H1 (cell line): ENCODE results near the gene C1orf21. TPM values are rescaled to one million over a fixed set of nuclear protein-coding genes. Genes with fewer than 3 reads are reported as not detected.

ENCODE experiments used
- CTCF ChIA-PET: fragments of 300-600 bp; sonication (Branson Sonifier 250); formaldehyde crosslinking; loops from one replicate; lab custom pipeline; 2021; ENCODE audit not compliant: partially characterized antibody; lab: Charles Lee
- POLR2A ChIA-PET: fragments of 300-600 bp; sonication (Branson Sonifier 250); formaldehyde crosslinking; loops from one replicate; lab custom pipeline; 2021; ENCODE audit warnings: inconsistent platforms; ENCODE audit not compliant: partially characterized antibody; lab: Charles Lee
- DNase-seq, 2 experiments: peaks; one replicate each; pipeline versions ENCODE4 v3.0.0 to v3.0.0-alpha.2; 2010 to 2022; ENCODE audit warnings: low spot score in 2 of 2, low read depth in 1 of 2, mixed read lengths in 1 of 2
- FAIRE-seq: peaks from 2 replicates; lab custom pipeline; 2011; peaks lifted over from hg19 to GRCh38; lab: Jason Lieb, UNC
- H2AFZ ChIP-seq: 2 replicates; pipeline ENCODE4 v1.8.1; 2012; ENCODE audit warnings: low read length, inconsistent platforms
- H2AK5ac ChIP-seq: 2 replicates; pipeline ENCODE4 v1.6.1; 2013; ENCODE audit warnings: low read depth, low read length
- H2BK120ac ChIP-seq: replicated peaks from 2 replicates; pipeline ENCODE3; 2013; ENCODE audit warnings: low read depth, low read length, inconsistent platforms
- H2BK12ac ChIP-seq: 2 replicates; pipeline ENCODE4 v1.6.1; 2013; ENCODE audit warnings: low read depth, low read length
- H2BK15ac ChIP-seq: 2 replicates; pipeline ENCODE4 v1.6.1; 2013; ENCODE audit warnings: low read length
- H2BK20ac ChIP-seq: 2 replicates; pipeline ENCODE4 v1.6.1; 2013; ENCODE audit warnings: low read length
- H2BK5ac ChIP-seq: 2 replicates; pipeline ENCODE4 v1.6.1; 2013; ENCODE audit warnings: low read depth, low read length
- H3K14ac ChIP-seq: 2 replicates; pipeline ENCODE4 v1.6.1; 2013; ENCODE audit warnings: inconsistent platforms; ENCODE audit not compliant: insufficient read length
- H3K18ac ChIP-seq: 2 replicates; pipeline ENCODE4 v1.6.1; 2013; ENCODE audit warnings: low read length; ENCODE audit errors: extremely low read depth
- H3K23ac ChIP-seq: 2 replicates; pipeline ENCODE4 v1.6.1; 2013; ENCODE audit warnings: inconsistent platforms; ENCODE audit not compliant: insufficient read length
- H3K23me2 ChIP-seq: 2 replicates; pipeline ENCODE4 v1.6.1; 2013; ENCODE audit warnings: low read depth, low read length
- H3K27ac ChIP-seq: 2 replicates; pipeline ENCODE4 v1.6.1; 2011; ENCODE audit warnings: low read depth, low read length, inconsistent platforms
- H3K27me3 ChIP-seq, 4 experiments: replicated peaks in 1 of 4; 1 replicate in 1 of 4; 2 replicates in 3 of 4; pipeline versions ENCODE4 v1.6.1 to v1.8.1; 2011 to 2013; ENCODE audit warnings: low read length in 3 of 4, mild to moderate bottlenecking in 3 of 4, inconsistent platforms in 2 of 4, mixed read lengths in 2 of 4, moderate library complexity in 1 of 4; ENCODE audit not compliant: control insufficient read depth in 3 of 4, insufficient read depth in 3 of 4; ENCODE audit errors: extremely low read depth in 1 of 4
- H3K36me3 ChIP-seq, 4 experiments: 2 replicates each; pipeline versions ENCODE4 v1.6.1 to v1.8.1; 2011 to 2013; ENCODE audit warnings: mild to moderate bottlenecking in 4 of 4, low read length in 3 of 4, moderate library complexity in 2 of 4, control low read depth in 1 of 4, inconsistent platforms in 1 of 4; ENCODE audit not compliant: insufficient read depth in 4 of 4, control insufficient read depth in 2 of 4
- H3K4ac ChIP-seq: replicated peaks from 2 replicates; pipeline ENCODE3; 2013; ENCODE audit warnings: low read length, low read depth, mixed read lengths, inconsistent platforms; ENCODE audit not compliant: insufficient read length
- H3K4me1 ChIP-seq, 4 experiments: replicated peaks in 1 of 4; 1 replicate in 1 of 4; 2 replicates in 3 of 4; pipeline versions ENCODE4 v1.6.1 to v1.8.1; 2011 to 2013; ENCODE audit warnings: low read length in 3 of 4, inconsistent platforms in 2 of 4, mixed read lengths in 1 of 4; ENCODE audit not compliant: insufficient read depth in 4 of 4, control insufficient read depth in 3 of 4
- H3K4me2 ChIP-seq, 2 experiments: 2 replicates each; pipeline versions ENCODE4 v1.6.1 to v1.8.1; 2011 to 2013; ENCODE audit warnings: low read depth in 2 of 2, low read length in 2 of 2, control low read depth in 1 of 2, inconsistent platforms in 1 of 2, mild to moderate bottlenecking in 1 of 2; ENCODE audit not compliant: insufficient read depth in 1 of 2
- H3K4me3 ChIP-seq, 4 experiments: fragments of 200-600, 300-600 bp in 1 of 4; sonication (generic), shearing (Covaris generic), sonication (Bioruptor Twin) in 1 of 4; 2 replicates each; pipeline versions ENCODE4 v1.5.1 to v1.8.1; 2011 to 2016; ENCODE audit warnings: low read length in 4 of 4, low read depth in 3 of 4, control low read depth in 2 of 4, inconsistent platforms in 2 of 4, mild to moderate bottlenecking in 2 of 4, mixed read lengths in 1 of 4, moderate library complexity in 1 of 4; ENCODE audit not compliant: insufficient read depth in 2 of 4; ENCODE audit errors: extremely low read depth in 1 of 4
- H3K56ac ChIP-seq: replicated peaks from 2 replicates; pipeline ENCODE3; 2013; ENCODE audit warnings: low read depth, mild to moderate bottlenecking, mixed read lengths, low read length, inconsistent platforms; ENCODE audit not compliant: insufficient read length
- H3K79me1 ChIP-seq: 2 replicates; pipeline ENCODE4 v1.6.1; 2013; ENCODE audit warnings: low read depth, low read length, control low read depth
- H3K79me2 ChIP-seq, 2 experiments: 2 replicates each; pipeline versions ENCODE4 v1.6.1 to v1.8.1; 2012 to 2013; ENCODE audit warnings: low read length in 2 of 2, mild to moderate bottlenecking in 2 of 2, inconsistent platforms in 1 of 2; ENCODE audit not compliant: insufficient read depth in 2 of 2, control insufficient read depth in 1 of 2
- H3K9ac ChIP-seq, 4 experiments: replicated peaks in 1 of 4; 1 replicate in 1 of 4; 2 replicates in 3 of 4; pipeline versions ENCODE4 v1.6.1 to v1.8.1; 2011 to 2013; ENCODE audit warnings: low read depth in 3 of 4, low read length in 3 of 4, control low read depth in 2 of 4, mild to moderate bottlenecking in 2 of 4, moderate library complexity in 2 of 4, inconsistent platforms in 1 of 4; ENCODE audit errors: extremely low read depth in 1 of 4
- H3K9me3 ChIP-seq, 2 experiments: 2 replicates each; pipeline versions ENCODE4 v1.6.1 to v1.8.1; 2012 to 2013; ENCODE audit warnings: mild to moderate bottlenecking in 2 of 2, moderate library complexity in 2 of 2, control low read depth in 1 of 2, inconsistent platforms in 1 of 2, low read depth in 1 of 2, low read length in 1 of 2, mixed read lengths in 1 of 2; ENCODE audit not compliant: insufficient read depth in 2 of 2
- H4K20me1 ChIP-seq, 2 experiments: replicated peaks in 1 of 2; 2 replicates each; pipeline versions ENCODE3 to v1.8.1; 2011 to 2013; ENCODE audit warnings: inconsistent platforms in 2 of 2, low read length in 2 of 2, mild to moderate bottlenecking in 1 of 2; ENCODE audit not compliant: insufficient read depth in 2 of 2, control insufficient read depth in 1 of 2
- H4K5ac ChIP-seq: 2 replicates; pipeline ENCODE4 v1.6.1; 2013; ENCODE audit warnings: low read length, low read depth, mixed read lengths, inconsistent platforms; ENCODE audit not compliant: insufficient read length
- H4K8ac ChIP-seq: 2 replicates; pipeline ENCODE4 v1.8.0; 2013; ENCODE audit warnings: mild to moderate bottlenecking, moderate library complexity, low read length, inconsistent platforms; ENCODE audit not compliant: insufficient read depth; ENCODE audit errors: extremely low read depth
- H4K91ac ChIP-seq: replicated peaks from 2 replicates; pipeline ENCODE3; 2013; ENCODE audit warnings: low read length, mixed read lengths, inconsistent platforms; ENCODE audit not compliant: insufficient read length
- WGBS, 2 experiments: shearing (Covaris generic) in 1 of 2; methylation state at CpG; one replicate each; pipeline versions ENCODE4 v1.1.6 to v1.1.7; 2013 to 2015; ENCODE audit warnings: low lambda C conversion rate in 2 of 2, mixed read lengths in 2 of 2, inconsistent platforms in 1 of 2, low coverage in 1 of 2, missing lambda C conversion rate in 1 of 2; ENCODE audit not compliant: insufficient replicate concordance in 2 of 2, insufficient coverage in 1 of 2, insufficient read length in 1 of 2; ENCODE audit errors: extremely low coverage in 1 of 2, missing lambda C conversion rate in 1 of 2; 5-methylcytosine and 5-hydroxymethylcytosine counted together
- polyA plus RNA-seq, 7 experiments: library from polyadenylated mRNA; depleted of rRNA in 3 of 7; stranded (reverse) in 5 of 7; unstranded in 2 of 7; fragments of >200 nt in 5 of 7; fragments of 200-250 nt in 2 of 7; gene quantifications; 1 replicate in 5 of 7; 2 replicates in 1 of 7; 4 replicates in 1 of 7; pipeline versions ENCODE4 v1.2.1 to v1.2.3, GENCODE V29; 2011 to 2013; ENCODE audit warnings: missing spikeins in 2 of 7, mixed read lengths in 2 of 7
- total RNA-seq: library from RNA; stranded (reverse); fragmentation: NEBNext Ultra II Directional; extraction: Animal tissue kit (Norgen Biotek cat#: 25700); gene quantifications from 2 replicates; pipeline ENCODE4 v1.2.1, GENCODE V29; 2021

The C1orf21 gene
- total and polyA plus RNA-seq, 2 of the 8 experiments (the other 6 are each of a cell fraction or from before 2014, with no cell fraction given), result 16.6 to 51.0 TPM

GRCh38 chr1:184340984-184341383 lies 45.8 kb upstream of the C1orf21 start:
- Histone ChIP-seq H3K27ac (no peak overlapping the region), H3K9me3 (peaks cover 2 to 4% of the 10 kb centered on the region in 2 experiments; a peak in 1 of 4 replicates), H4K20me1 (no peaks in the 10 kb centered on the region), H3K18ac (no peak overlapping the region), H2AFZ (no peak overlapping the region), H3K23ac (no peak overlapping the region), H3K79me1 (no peaks in the 10 kb centered on the region), H3K9ac (no peak overlapping the region), H3K79me2 (no peaks in the 10 kb centered on the region), H3K36me3 (no peaks in the 10 kb centered on the region), H4K8ac (no peak overlapping the region), H2BK120ac (no peak overlapping the region), H3K4me3 (no peak overlapping the region), H2BK12ac (no peak overlapping the region), H3K56ac (no peak overlapping the region), H4K91ac (no peak overlapping the region), H3K14ac (no peak overlapping the region), H4K5ac (no peak overlapping the region), H3K4ac (no peak overlapping the region), H2BK15ac (no peak overlapping the region), H3K23me2 (no peaks in the 10 kb centered on the region), H2BK20ac (no peak overlapping the region), H3K4me1 (no peaks in the 10 kb centered on the region), H3K27me3 (no peaks in the 10 kb centered on the region), H2BK5ac (no peak overlapping the region), H3K4me2 (no peak overlapping the region), H2AK5ac (no peak overlapping the region)
- FAIRE-seq (no peak), DNase-seq (no peak)
- ChIA-PET POLR2A (no interaction called here), CTCF (interaction anchor here (0.9 to 2.7 kb wide), 5 partner anchors 10 to 204 kb away, joined by 3 to 9 read pairs (median 3); no protein-coding TSS in a partner anchor)
- 69% methylated on average over 1 of the region's 1 CpG; no CpG with 5 or more reads in 1 of the 2 experiments for WGBS, 2 experiments
